Keratinocyte (primary cell): Measurements from ENCODE around the gene TUBGCP3. TPM values are rescaled to one million over a fixed set of nuclear protein-coding genes. Genes with fewer than 3 reads are reported as not detected.

Source experiments
- DNase-seq: peaks from one replicate; pipeline ENCODE4 v3.0.0-alpha.2; 2011; ENCODE audit warnings: low read depth, missing footprints, low spot score
- FAIRE-seq: peaks from 2 replicates; lab custom pipeline; 2011; peaks lifted over from hg19 to GRCh38; lab: Jason Lieb, UNC
- H2AFZ ChIP-seq: 2 replicates; pipeline ENCODE4 v1.6.0; 2012; ENCODE audit warnings: low read length, control low read depth, inconsistent platforms; ENCODE audit not compliant: control insufficient read depth
- H3K27ac ChIP-seq: 2 replicates; pipeline ENCODE4 v1.5.1; 2011; ENCODE audit warnings: low read length; ENCODE audit not compliant: control insufficient read depth, insufficient read depth
- H3K27me3 ChIP-seq: 3 replicates; pipeline ENCODE4 v1.6.0; 2011; ENCODE audit warnings: low read length; ENCODE audit not compliant: control insufficient read depth, insufficient read depth; ENCODE audit errors: extremely low read depth
- H3K36me3 ChIP-seq, 2 experiments: 2 replicates in 1 of 2; 3 replicates in 1 of 2; pipeline ENCODE4 v1.5.1; 2011; ENCODE audit warnings: low read length in 2 of 2, mild to moderate bottlenecking in 1 of 2; ENCODE audit not compliant: control insufficient read depth in 2 of 2, insufficient read depth in 2 of 2; ENCODE audit errors: extremely low read depth in 1 of 2
- H3K4me1 ChIP-seq: 3 replicates; pipeline ENCODE4 v1.5.1; 2011; ENCODE audit warnings: low read length; ENCODE audit not compliant: control insufficient read depth, insufficient read depth; ENCODE audit errors: extremely low read depth
- H3K4me2 ChIP-seq: 3 replicates; pipeline ENCODE4 v1.6.0; 2011; ENCODE audit warnings: low read depth, low read length; ENCODE audit not compliant: control insufficient read depth, insufficient read depth; ENCODE audit errors: extremely low read depth
- H3K4me3 ChIP-seq, 3 experiments: fragments of 200-600 bp in 1 of 3; sonication (generic) in 1 of 3; 2 replicates in 2 of 3; 3 replicates in 1 of 3; pipeline ENCODE4 v1.5.1; 2011 to 2016; ENCODE audit warnings: low read length in 3 of 3, mild to moderate bottlenecking in 3 of 3, control low read depth in 2 of 3, inconsistent platforms in 1 of 3, low read depth in 1 of 3, mixed read lengths in 1 of 3, mixed run types in 1 of 3, moderate library complexity in 1 of 3; ENCODE audit not compliant: control insufficient read depth in 2 of 3, insufficient read depth in 2 of 3; ENCODE audit errors: extremely low read depth in 1 of 3
- H3K79me2 ChIP-seq: 2 replicates; pipeline ENCODE4 v1.6.0; 2012; ENCODE audit warnings: low read length; ENCODE audit not compliant: control insufficient read depth, insufficient read depth
- H3K9ac ChIP-seq: 3 replicates; pipeline ENCODE4 v1.6.0; 2011; ENCODE audit warnings: low read length; ENCODE audit not compliant: control insufficient read depth, insufficient read depth; ENCODE audit errors: extremely low read depth
- H3K9me1 ChIP-seq: 3 replicates; pipeline ENCODE4 v1.6.0; 2011; ENCODE audit warnings: low read length; ENCODE audit not compliant: control insufficient read depth, insufficient read depth; ENCODE audit errors: extremely low read depth
- H3K9me3 ChIP-seq: 2 replicates; pipeline ENCODE4 v1.5.1; 2012; ENCODE audit warnings: low read depth, low read length; ENCODE audit not compliant: control insufficient read depth
- H4K20me1 ChIP-seq: 3 replicates; pipeline ENCODE4 v1.6.0; 2011; ENCODE audit warnings: low read length; ENCODE audit not compliant: control insufficient read depth, insufficient read depth; ENCODE audit errors: extremely low read depth
- CTCF ChIP-seq, 3 experiments: IDR thresholded peaks in 1 of 3; conservative IDR thresholded peaks in 1 of 3; optimal IDR thresholded peaks in 1 of 3; 2 replicates in 2 of 3; 3 replicates in 1 of 3; pipeline versions ENCODE3 to v1.5.1; 2011; ENCODE audit warnings: low read length in 3 of 3, mild to moderate bottlenecking in 3 of 3, moderate library complexity in 2 of 3, control low read depth in 1 of 3, inconsistent platforms in 1 of 3; ENCODE audit not compliant: insufficient read depth in 2 of 3; ENCODE audit errors: extremely low read depth in 1 of 3
- EZH2 ChIP-seq: IDR thresholded peaks from one replicate; pipeline ENCODE4 v1.6.1; 2012; ENCODE audit warnings: inconsistent platforms, mild to moderate bottlenecking, low read length, moderate library complexity
- dilution Hi-C: fragments of 300-500 bp; cut with MboI; formaldehyde crosslinking; loops from one replicate; pipeline ENCODE4 v1.7.0; 2020; ENCODE audit warnings: low sequenced_read_pairs; ENCODE audit not compliant: extremely low pct_ligation_motif_present
- polyA plus RNA-seq, 5 experiments: library from polyadenylated mRNA; depleted of rRNA in 3 of 5; stranded (reverse) in 3 of 5; stranded (forward) in 1 of 5; unstranded in 1 of 5; fragments of >200 nt; gene quantifications; 1 replicate in 1 of 5; 2 replicates in 3 of 5; 3 replicates in 1 of 5; pipeline versions ENCODE4 v1.2.1 to v1.2.3, GENCODE V29; 2011 to 2012; ENCODE audit warnings: missing spikeins in 2 of 5, low read depth in 1 of 5, low replicate concordance in 1 of 5

The TUBGCP3 gene
- polyA plus RNA-seq, 1 donor (not counting 4 experiments of a cell fraction or from before 2014, with no cell fraction given), result 14.0 TPM

DNA sequence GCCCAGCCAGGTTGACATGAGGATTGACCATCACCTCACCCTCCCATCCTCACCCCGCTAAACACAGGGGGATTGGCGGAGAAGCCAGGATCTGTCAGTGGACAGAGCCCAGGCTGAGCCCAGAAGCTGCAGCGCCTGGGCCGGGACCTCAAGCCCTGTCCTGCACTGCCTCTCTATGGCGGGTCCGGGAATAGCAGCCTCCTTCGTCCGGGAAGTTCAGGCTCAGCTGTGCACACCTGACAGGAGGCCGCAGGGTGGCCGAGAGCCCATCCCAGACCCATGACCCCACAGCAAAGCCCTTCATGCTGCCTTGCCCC, 144.0 kb downstream of the TUBGCP3 start:
- Histone ChIP-seq H3K9ac (no peak overlapping the region), H3K4me3 (no peak overlapping the region), H3K4me2 (no peak overlapping the region), H3K79me2 (no peaks in the 10 kb centered on the region), H3K27me3 (peaks cover 18% of the 10 kb centered on the region), H2AFZ (no peak overlapping the region), H3K27ac (no peak overlapping the region), H4K20me1 (no peaks in the 10 kb centered on the region), H3K9me3 (no peaks in the 10 kb centered on the region), H3K4me1 (no peaks in the 10 kb centered on the region), H3K36me3 (no peaks in the 10 kb centered on the region), H3K9me1 (no peaks in the 10 kb centered on the region)
- dilution Hi-C loops, result no loop called here
- DNase-seq (peak; percentile 1), FAIRE-seq (no peak)
- no peak for TF ChIP-seq EZH2
- peak; percentile 78 to 99 (median 87) for TF ChIP-seq CTCF (optimal IDR thresholded peaks at IDR 0.05 in 1 of 3, IDR thresholded peaks at IDR 0.05 in 1 of 3, conservative IDR thresholded peaks at IDR 0.05 in 1 of 3; ENCODE audit: extremely low read depth in 1 of 3, insufficient read depth in 2 of 3, low read length in 3 of 3)

DNA sequence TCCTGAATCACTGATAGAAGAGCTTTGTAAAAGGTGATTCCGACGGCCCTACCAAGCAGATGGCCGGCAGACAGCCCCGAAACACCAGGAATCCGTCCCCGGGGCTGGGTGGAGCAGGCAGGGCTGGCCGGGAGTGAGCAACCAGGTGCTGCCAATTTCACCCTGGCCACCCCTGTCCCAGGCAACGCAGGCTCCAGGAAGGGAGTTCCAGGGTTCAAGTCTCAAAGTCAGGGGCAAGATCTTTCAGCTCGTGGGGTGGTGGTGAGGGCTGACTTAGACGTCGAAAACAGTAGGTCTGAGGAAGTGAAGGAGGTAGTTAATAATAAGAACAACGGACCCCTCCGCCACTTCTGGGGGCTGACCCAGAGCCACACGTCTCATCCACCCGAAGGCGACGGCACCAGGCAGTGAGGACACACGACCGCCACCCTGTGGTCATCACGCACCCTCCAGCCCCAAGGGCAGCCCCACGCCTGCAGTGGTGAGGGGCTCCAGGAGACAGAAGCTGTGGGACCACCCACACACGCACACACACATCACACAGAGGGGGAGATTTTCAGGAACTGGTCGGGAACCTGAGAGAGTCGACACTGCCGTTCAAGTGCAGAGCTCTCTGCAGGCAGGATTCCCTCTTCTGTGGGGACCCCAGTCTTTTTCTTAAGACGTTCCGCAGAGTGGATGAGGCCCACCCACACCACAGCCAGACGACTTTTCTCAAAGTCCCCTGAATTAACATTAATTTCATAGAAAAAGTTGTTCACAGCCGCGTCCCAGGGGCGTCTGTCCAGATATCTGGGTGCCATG, 144.6 kb downstream of the TUBGCP3 start:
- DNase-seq (no peak), FAIRE-seq (no peak)
- H3K9me3 ChIP-seq, result no peaks in the 10 kb centered on the region
- H2AFZ ChIP-seq, result no peak overlapping the region
- no peak overlapping the region for H3K4me3 ChIP-seq
- H3K27me3 ChIP-seq, result peaks cover 18% of the 10 kb centered on the region
- no peaks in the 10 kb centered on the region for H3K79me2 ChIP-seq
- no peaks in the 10 kb centered on the region for H3K36me3 ChIP-seq
- no peaks in the 10 kb centered on the region for H3K9me1 ChIP-seq
- H3K9ac ChIP-seq, result no peak overlapping the region
- TF ChIP-seq CTCF (optimal IDR thresholded peaks at IDR 0.05 in 1 of 3, IDR thresholded peaks at IDR 0.05 in 1 of 3, conservative IDR thresholded peaks at IDR 0.05 in 1 of 3; ENCODE audit: extremely low read depth in 1 of 3, insufficient read depth in 2 of 3, low read length in 3 of 3) (peak in 2 of 3 experiments; percentile 64 to 71), EZH2 (no peak)
- no peaks in the 10 kb centered on the region for H3K4me1 ChIP-seq
- dilution Hi-C loops, result no loop called here
- no peaks in the 10 kb centered on the region for H4K20me1 ChIP-seq
- no peak overlapping the region for H3K27ac ChIP-seq
- no peak overlapping the region for H3K4me2 ChIP-seq
